ENCODE measurements around the gene TMTC2. TPM values are rescaled to one million over a fixed set of nuclear protein-coding genes. Genes with fewer than 3 reads are reported as not detected.

Gene TMTC2
- total RNA-seq, 1 donor from 2014 or later, result 0.93 TPM

GRCh38 chr12:82942991-82943401 lies 256.3 kb downstream of the TMTC2 start:
- DNase-seq (ENCODE audit: low spot score) (no peak), ATAC-seq (no peak)

GRCh38 chr12:82948491-82948890 lies 261.8 kb downstream of the TMTC2 start:
- DNase-seq (ENCODE audit: low spot score) (no peak), ATAC-seq (no peak)

DNA sequence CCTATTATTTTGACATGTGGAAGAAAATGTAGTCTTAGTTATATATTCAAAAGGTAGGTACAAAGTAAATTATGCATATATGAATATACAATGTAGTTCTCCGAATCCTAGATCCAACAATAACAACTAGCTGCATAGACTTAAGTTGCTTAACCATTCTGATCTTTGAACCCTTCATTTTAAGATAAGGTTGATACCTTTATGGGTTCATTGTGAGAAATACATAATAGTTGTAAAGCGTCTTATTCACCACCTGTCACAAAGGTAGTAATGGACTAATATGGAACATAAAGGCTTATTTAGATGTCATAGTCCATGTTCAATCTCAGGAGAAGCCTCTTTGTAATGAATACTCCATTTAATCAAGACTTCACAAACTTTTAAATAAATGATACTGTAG lies 263.6 kb downstream of the TMTC2 start:
- DNase-seq (ENCODE audit: low spot score) (no peak), ATAC-seq (no peak)

- DNase-seq (ENCODE audit: low spot score), result no peak
- no peak for ATAC-seq
Observed at GRCh38 chr12:82952946-82953345, 266.2 kb downstream of the TMTC2 start.

GRCh38 chr12:82953397-82953796 lies 266.7 kb downstream of the TMTC2 start:
- no peak for ATAC-seq
- no peak for DNase-seq (ENCODE audit: low spot score)

DNA sequence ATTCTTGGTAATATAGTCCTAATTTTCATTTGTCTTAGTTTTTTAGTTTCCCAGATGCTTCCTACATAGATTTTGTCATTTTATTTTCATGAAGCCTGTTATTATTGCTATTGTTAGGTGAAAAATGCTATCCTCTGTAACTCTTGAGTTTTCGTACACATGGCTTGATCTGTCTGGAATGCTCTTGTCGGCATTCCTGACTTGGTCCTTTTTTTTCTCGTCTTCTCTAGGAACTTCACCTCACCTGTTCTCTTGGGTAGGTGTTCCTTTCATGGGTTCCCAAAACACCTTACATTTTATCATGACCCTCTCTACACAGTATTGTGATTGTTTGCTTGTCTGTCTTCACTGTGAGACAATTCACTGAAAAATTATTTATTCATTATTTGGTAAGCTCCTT lies 267.4 kb downstream of the TMTC2 start:
- ATAC-seq (no peak), DNase-seq (ENCODE audit: low spot score) (no peak)

DNA sequence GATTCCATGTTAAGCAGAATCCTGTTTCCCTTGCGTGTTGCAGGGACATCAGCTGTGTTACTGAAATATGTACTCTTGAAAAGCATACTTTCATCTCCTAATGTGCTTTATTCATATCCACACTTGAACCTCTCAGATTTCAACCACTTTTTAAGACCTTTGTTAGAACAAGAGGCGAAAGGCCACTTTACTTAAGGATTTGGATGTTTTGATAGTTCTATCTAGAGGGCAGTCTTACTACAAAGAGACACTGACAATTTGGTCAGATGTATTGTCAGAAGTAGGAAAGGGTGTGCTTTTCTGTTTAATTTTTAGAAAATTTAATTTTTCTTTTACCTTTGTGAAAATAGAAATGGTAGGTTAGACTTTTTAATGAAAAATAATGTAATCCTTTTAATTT lies 267.9 kb downstream of the TMTC2 start:
- ATAC-seq (no peak), DNase-seq (ENCODE audit: low spot score) (no peak)

DNA sequence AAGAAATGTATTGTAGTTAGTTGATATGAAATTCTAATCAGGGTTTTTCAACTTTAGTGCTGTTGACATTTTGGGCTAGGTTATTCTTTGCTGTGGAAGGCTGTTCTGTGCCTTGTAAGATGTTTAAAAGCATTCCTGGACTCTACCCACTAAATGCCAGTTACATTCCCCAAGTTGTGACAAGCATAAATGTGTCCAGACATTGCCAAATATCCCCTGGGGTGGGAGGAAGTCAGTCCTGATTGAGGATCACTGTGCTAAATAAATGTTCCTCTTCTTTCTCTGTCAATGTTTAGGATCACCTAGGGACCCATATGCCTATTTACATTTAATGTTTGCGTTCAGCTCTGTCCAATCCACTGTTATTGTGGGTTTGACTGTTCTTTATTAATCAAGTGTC lies 268.3 kb downstream of the TMTC2 start:
- ATAC-seq, result no peak

DNA sequence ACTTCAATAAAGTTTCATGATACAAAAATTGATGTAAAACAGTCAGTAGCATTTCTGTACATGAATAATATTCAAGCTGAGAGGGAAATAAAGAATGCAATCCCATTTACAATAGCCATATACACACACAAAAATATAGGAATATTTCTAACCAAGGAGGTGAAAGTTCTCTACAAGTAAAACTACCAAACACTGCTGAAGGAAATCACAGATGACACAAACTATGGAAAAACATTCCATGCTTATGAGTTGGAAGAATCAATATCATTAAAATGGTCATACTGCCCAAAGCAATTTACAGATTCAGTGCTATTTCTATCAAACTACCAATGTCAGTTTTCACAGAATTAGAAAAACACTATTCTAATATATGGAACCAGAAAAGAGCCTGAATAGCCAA lies 272.3 kb downstream of the TMTC2 start:
- ATAC-seq, result no peak
- no peak for DNase-seq (ENCODE audit: low spot score)

More for the DNA sequence above, 268.3 kb downstream of the TMTC2 start:
- no peak for DNase-seq (ENCODE audit: low spot score)

DNA sequence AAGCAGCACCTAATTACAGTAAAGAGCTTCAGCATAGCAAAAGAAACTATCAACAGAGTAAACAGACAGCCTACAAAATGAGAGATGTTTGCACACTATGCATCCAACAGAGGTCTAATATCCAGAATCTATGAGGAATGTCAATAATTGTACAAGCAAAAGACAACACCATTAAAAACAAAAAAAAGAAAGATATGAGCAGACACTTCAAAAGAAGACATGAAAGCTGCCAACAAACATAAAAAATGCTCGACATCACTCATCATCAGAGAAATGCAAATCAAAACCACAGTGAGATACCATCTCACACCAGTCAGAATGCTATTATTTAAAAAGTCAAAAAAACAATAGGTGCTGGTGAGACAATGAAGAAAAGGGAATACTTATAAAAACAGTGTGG lies 273.1 kb downstream of the TMTC2 start:
- DNase-seq (ENCODE audit: low spot score) (no peak), ATAC-seq (no peak)

GRCh38 chr12:82961835-82962234 lies 275.1 kb downstream of the TMTC2 start:
- ATAC-seq, result no peak
- no peak for DNase-seq (ENCODE audit: low spot score)

DNA sequence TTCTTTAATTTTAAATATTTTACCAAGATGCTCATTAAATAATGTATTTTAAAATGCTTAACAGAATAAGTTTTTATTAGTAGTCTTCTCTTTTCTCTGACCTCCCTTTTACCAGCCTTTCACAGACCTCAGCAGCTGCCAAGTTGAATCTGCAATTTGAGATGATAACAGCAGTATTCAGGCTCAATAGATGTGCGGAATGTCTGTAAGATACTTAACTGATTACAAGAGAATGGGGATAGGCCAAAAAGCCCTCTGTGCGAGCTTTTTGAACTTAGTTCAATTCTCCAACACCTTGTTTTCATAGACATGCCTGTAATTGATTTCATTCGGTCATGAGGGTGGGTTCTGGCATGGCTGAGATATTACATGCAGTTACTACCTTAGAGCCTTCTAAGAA lies 277.2 kb downstream of the TMTC2 start:
- DNase-seq (ENCODE audit: low spot score) (no peak), ATAC-seq (no peak)

- ATAC-seq (no peak), DNase-seq (ENCODE audit: low spot score) (no peak)
Observed at GRCh38 chr12:82964446-82964845, 277.7 kb downstream of the TMTC2 start.

- no peak for DNase-seq (ENCODE audit: low spot score)
- no peak for ATAC-seq
Observed at GRCh38 chr12:82966001-82966559, 279.4 kb downstream of the TMTC2 start.

- DNase-seq (ENCODE audit: low spot score) (no peak), ATAC-seq (no peak)
Observed at GRCh38 chr12:82968631-82969367, 282.1 kb downstream of the TMTC2 start.

DNA sequence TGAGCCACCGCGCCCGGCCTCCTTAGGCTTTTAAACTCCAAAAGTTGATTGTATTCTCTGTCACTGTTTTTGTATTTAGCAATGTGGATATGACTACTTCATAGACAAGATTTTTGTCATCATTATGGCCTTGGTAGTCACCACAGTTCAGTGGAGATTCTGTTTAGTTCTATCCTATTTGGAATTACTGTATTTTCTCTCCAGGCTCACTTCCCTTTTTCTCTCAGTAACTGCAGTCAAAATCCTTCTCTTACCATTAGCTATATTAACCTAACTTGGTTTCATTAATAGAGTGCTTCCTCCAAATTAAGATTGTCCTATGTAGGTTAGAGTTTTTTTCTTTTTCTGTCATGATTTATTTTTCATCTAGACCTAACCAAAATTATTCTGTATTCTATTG lies 283.9 kb downstream of the TMTC2 start:
- no peak for DNase-seq (ENCODE audit: low spot score)
- no peak for ATAC-seq

DNA sequence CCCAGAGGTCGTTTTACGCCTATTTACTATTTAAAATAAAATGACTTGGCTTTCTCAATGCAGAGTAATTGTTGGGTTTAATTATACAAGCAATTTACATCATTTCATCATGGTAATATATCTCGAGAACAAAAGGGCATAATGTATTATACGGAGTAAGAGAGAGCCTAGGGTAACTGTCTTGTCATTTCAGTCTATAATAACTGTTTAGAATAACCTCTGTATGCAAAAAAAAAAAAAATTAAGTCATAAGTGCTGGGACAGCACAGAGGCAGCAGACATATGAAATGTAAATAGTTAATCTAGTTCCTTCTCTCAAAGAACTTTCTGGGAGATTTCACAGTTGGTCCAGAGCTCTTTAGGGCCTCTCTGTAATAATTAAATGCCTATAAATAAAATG lies 284.9 kb downstream of the TMTC2 start:
- no peak for ATAC-seq

GRCh38 chr12:82972624-82973023 lies 285.9 kb downstream of the TMTC2 start:
- no peak for DNase-seq (ENCODE audit: low spot score)
- no peak for ATAC-seq

More for the DNA sequence above, 284.9 kb downstream of the TMTC2 start:
- no peak for DNase-seq (ENCODE audit: low spot score)

GRCh38 chr12:82973592-82973991 lies 286.9 kb downstream of the TMTC2 start:
- ATAC-seq, result no peak
- no peak for DNase-seq (ENCODE audit: low spot score)

GRCh38 chr12:82981150-82981549 lies 294.4 kb downstream of the TMTC2 start:
- DNase-seq (ENCODE audit: low spot score) (no peak), ATAC-seq (no peak)

DNA sequence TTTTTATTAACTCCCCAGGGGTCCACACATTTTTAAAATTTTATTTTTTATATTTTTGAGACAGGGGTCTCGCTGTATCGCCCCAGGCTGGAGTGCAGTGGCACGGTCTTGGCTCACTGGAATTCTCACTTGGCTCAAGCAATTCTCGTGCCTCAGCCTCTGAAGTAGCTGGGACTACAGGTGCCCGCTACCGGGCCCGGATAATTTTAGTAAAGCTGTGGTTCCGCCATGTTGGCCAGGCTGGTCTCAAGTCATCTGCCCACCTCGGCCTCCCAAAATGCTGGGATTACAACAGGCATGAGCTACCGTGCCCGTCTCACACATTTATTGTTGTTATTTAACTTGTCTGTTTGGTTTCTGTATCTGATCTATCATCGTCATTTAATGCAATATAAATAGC lies 307.4 kb downstream of the TMTC2 start:
- no peak for ATAC-seq

GRCh38 chr12:82996168-82996812 lies 309.6 kb downstream of the TMTC2 start:
- ATAC-seq (peak; percentile 67), DNase-seq (ENCODE audit: low spot score) (no peak)

More for the DNA sequence above, 307.4 kb downstream of the TMTC2 start:
- no peak for DNase-seq (ENCODE audit: low spot score)

All from left lobe of liver (tissue), 2 donors.